GM19452 (cell line): ENCODE results near the gene RFLNA.

Source experiments
- ATAC-seq: cut with Tn5 transposase; IDR thresholded peaks from one replicate; pipeline ENCODE4 v1.9.1; 2021; ENCODE audit not compliant: unreplicated experiment

Gene RFLNA

GRCh38 chr12:124335426-124336183, 40.7 kb downstream of the RFLNA start:
- no peak for ATAC-seq

- no peak for ATAC-seq
These were observed 41.2 kb downstream of the RFLNA start for GRCh38 chr12:124336184-124336437.

GRCh38 chr12:124336742-124337520, 42.0 kb downstream of the RFLNA start:
- no peak for ATAC-seq

GRCh38 chr12:124337622-124338021, 42.7 kb downstream of the RFLNA start:
- ATAC-seq = no peak

- ATAC-seq = no peak
These were observed 43.6 kb downstream of the RFLNA start for GRCh38 chr12:124338448-124338847.

DNA sequence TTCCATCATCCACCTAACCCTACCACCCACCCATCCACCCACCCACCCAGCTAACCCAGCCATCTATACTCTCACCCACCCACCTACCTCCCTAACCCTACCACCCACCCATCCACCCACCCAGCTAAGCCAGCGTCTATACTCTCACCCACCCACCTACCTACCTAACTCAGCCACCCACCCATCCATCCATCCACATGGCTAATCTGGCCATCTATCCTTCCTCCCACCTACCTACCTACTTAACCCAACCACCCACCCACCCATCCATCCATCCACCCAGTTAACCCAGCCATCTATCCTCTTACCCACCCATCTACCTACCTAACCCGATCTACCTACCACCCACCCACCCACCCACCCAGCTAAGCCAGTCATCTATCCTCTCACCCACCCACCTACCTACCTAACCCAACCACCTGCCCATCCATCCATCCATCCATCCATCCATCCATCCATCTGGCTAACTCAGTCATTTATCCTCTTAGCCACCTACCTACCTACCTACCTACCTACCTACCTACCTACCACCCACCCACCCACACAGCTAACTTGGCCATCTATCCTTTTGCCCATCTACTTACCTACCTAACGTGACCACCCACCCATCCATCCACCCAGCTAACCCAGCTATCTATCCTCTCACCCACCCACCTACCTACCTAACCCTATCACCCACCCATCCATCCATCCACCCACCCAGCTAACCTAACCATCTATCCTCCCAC, 44.1 kb downstream of the RFLNA start:
- no peak for ATAC-seq

GRCh38 chr12:124340080-124340900, 45.4 kb downstream of the RFLNA start:
- no peak for ATAC-seq

DNA sequence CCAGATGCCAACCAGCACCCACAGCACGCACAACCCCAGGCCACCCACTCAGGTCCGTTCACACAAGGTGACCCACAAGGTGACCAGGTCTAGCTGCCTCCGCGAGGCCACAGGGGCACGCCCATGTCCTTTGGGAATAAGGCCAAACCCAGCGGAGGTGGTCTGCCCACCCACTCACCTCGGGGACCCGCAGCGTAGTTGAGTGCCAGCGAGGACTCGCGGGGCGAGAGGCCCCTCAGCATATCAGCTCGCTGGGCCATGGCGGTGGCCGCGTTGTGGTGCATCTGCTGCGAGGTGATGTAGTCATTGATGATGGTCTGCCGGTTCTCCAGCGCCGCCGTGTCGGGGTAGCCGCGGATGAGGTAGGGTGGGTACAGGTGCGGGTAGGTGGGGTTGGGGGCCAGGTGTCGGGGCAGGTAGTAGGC, 46.8 kb downstream of the RFLNA start:
- ATAC-seq = no peak

DNA sequence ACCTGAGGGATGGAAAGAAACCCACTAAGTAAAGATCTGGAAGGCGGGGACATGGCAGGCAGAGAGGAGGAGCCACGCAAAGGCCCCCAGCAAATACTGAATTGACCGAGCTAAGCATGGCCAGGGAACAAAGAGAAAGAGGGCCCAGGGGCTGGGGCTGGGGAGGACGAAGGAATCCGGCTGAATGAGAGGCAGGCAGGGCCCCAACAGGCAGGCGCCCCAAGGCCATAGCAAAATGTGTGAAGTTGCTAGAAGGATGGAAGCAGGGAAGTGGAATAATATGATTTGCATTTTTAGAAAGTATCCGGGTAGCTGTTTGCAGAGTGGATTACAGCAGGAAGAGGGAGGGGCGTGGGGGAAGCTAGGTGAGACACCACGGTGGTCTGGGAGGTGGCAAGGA, 49.1 kb downstream of the RFLNA start:
- no peak for ATAC-seq

- ATAC-seq = no peak
These were observed 49.6 kb downstream of the RFLNA start for GRCh38 chr12:124344526-124344925.

GRCh38 chr12:124345795-124346194, 50.9 kb downstream of the RFLNA start:
- ATAC-seq = no peak

DNA sequence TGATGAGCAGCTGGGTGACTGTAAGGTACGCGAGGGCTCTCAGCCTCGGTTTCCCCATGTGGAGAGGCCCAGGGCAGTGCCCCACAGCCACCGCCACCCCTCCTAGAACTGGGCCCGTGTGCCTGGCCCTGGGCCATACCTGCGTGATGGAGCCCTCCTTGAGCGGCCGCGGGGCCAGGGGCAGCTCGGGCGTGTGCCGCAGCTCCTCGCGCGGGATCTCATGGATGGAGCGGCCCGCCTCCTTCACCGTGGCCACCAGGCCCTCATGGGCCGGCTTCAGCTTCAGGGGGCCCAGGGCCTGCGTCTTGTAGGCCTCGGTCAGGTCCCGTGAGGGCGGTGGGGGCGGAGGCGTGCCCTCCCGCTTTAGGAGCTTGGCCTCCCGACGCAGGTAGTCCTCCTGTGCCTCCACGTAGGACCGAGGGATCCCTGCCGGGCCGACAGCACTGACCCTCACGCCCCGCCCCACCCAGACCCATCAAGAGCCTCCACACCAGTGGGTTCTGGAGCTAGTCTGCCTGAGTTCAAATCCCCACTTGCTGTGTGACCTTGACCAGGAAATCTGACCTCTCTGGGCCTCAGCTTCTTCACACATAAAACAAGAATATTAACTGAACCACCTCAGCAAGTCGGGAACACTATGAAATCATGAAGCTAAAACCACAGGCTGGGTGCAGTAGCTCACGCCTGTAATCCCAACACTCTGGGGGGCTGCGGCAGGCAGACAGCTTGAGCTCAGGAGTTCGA, 51.7 kb downstream of the RFLNA start:
- ATAC-seq = no peak

DNA sequence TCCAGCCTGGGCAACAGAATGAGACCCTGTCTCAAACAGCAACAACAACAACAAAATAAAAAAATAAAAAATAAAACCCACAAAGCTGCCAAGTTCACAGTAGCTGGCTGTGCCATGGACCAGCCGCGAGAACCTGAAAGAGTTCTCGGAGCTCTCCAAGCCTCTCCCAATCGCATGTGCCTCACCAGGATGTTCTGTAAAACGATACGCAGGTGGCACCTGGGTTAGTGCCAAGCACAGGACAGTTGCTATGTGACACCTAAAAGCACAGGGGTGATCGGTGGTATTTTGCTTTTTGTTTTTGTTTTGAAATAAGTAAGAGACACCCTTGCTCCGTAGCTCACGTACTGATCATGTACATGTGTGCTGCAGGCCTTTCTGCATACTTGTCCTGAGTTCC, 52.4 kb downstream of the RFLNA start:
- no peak for ATAC-seq

DNA sequence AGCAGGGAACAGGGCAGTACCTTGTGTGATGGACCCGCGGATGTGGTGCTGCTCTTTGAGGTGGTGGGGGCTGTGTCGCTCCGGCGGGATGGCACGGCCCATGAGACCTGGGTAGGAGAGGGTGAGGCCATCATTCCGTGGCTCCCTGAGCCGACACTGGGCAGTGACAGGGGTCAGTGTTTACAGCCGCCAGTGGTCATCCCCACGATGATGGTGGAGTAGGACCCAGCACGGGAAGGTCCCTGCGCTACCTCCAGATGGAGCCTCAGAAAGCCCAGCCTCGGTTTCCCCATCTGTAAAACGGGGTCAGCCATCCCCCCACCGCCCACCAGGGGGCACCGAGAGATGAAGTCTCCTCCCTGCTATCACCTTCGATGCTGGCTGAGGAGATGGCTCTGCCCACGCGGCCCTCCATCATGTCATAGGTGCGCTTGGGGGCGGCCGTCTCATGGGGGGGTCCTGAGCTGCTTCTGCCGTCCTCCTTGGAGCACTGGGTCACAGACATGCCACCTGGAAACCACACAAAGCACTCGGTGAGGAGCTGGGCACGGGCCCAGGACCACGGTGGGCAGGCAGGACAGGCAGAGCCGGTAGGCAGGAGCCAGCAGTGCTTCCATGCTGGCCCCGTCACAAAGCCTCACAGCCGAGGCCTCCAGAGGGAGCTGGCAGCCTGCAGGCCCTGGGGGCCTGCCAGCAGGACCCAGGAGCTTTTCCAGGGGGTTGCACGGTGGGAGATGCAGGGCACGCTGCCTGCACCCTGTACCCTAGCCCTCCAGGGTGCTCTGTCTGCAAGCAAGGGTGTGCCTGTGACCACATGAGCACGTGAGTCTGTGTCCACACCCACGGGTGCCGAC, 53.1 kb downstream of the RFLNA start:
- ATAC-seq = no peak

DNA sequence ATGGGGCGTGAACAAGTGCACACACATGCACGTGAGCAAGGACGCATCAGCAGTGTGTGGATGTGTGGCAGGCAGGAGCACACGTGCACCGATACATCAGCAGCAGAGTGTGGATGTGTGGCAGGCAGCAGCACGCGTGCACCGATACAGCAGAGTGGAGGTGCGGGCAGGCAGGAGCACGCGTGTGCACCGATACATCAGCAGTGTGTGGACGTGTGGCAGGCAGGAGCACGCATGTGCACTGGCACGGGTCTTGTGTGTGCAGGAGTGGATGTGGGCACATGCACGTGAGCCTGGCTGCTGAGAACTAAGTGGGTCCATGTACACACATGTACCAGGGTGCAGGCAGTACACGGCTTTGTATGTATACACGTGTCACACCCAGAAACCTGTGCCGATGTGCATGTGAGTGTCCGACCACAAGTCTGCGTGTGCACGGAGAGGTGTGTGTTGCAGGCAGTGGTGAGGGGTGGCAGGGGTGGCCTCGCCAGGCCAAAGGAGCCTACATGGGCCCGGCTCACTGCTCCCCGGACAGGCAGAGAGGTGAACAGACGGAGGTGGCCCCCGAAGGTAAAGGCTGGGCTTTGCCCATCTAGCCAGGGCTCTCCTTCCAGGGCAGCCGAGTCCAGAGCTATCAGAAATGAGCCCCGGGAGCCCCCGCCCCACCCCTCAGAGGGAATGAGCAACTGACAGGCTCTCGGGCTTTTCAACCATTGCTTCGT, 53.9 kb downstream of the RFLNA start:
- no peak for ATAC-seq

- no peak for ATAC-seq
These were observed 55.6 kb downstream of the RFLNA start for GRCh38 chr12:124350491-124350890.

- ATAC-seq = no peak
These were observed 56.5 kb downstream of the RFLNA start for GRCh38 chr12:124351422-124351821.

- ATAC-seq = no peak
These were observed 57.4 kb downstream of the RFLNA start for GRCh38 chr12:124352257-124352656.

- ATAC-seq = no peak
These were observed 57.9 kb downstream of the RFLNA start for GRCh38 chr12:124352839-124353238.
